ENCODE data around the gene CX3CL1.
A peak's percentile ranks its signal among the peaks of the same experiment; 100 is the strongest.

Gene CX3CL1

GRCh38 chr16:57345021-57345420 lies 27.3 kb upstream of the CX3CL1 start:
- Histone ChIP-seq H3K79me2 (ENCODE audit: control insufficient read depth, insufficient read depth, low read length, poor library complexity) (peaks cover 3% of the 10 kb centered on the region), H3K27ac (ENCODE audit: low read depth, low read length) (no peak overlapping the region), H3K14ac (ENCODE audit: low read length) (no peak overlapping the region), H2BK5ac (ENCODE audit: low read depth, low read length, poor library complexity) (no peak overlapping the region), H3K18ac (ENCODE audit: low read length) (no peak overlapping the region), H3K9me3 (ENCODE audit: insufficient read depth, low read depth, low read length) (peaks cover 3% of the 10 kb centered on the region), H4K8ac (ENCODE audit: low read depth, low read length) (no peak overlapping the region), H3K4me2 (ENCODE audit: low read length) (no peak overlapping the region), H3K79me1 (ENCODE audit: low read length) (no peaks in the 10 kb centered on the region), H2AK5ac (ENCODE audit: low read length) (no peak overlapping the region), H3K23ac (ENCODE audit: low read length) (no peak overlapping the region), H4K12ac (ENCODE audit: low read depth, low read length) (no peak overlapping the region), H4K91ac (ENCODE audit: low read depth, low read length) (no peak overlapping the region), H3K4ac (ENCODE audit: low read depth, low read length) (no peak overlapping the region), H2BK120ac (ENCODE audit: insufficient read depth, low read length, poor library complexity) (no peak overlapping the region), H2BK12ac (ENCODE audit: low read length) (no peak overlapping the region), H3K36me3 (ENCODE audit: control insufficient read depth in 1 of 2, insufficient read depth in 2 of 2, low read length in 2 of 2) (no peaks in the 10 kb centered on the region), H3K4me3 (ENCODE audit: low read depth, low read length) (no peak overlapping the region), H3K9ac (ENCODE audit: low read length) (no peak overlapping the region), H3K27me3 (ENCODE audit: insufficient read depth, low read length) (no peaks in the 10 kb centered on the region), H2AFZ (ENCODE audit: insufficient read depth, low read length, poor library complexity) (no peak overlapping the region), H3K4me1 (ENCODE audit: control insufficient read depth in 1 of 2, insufficient read depth in 2 of 2, low read length in 2 of 2) (no peaks in the 10 kb centered on the region)
- DNase-seq: no peak
- no CpG with 5 or more reads among the region's 2 CpGs for WGBS (ENCODE audit: extremely low coverage, insufficient coverage, insufficient read length)

- H3K4me3 ChIP-seq (ENCODE audit: low read depth, low read length): no peak overlapping the region
- no peak overlapping the region for H2AFZ ChIP-seq (ENCODE audit: insufficient read depth, low read length, poor library complexity)
- no peak overlapping the region for H3K14ac ChIP-seq (ENCODE audit: low read length)
- H3K27me3 ChIP-seq (ENCODE audit: insufficient read depth, low read length): no peaks in the 10 kb centered on the region
- H3K18ac ChIP-seq (ENCODE audit: low read length): no peak overlapping the region
- no peak overlapping the region for H4K91ac ChIP-seq (ENCODE audit: low read depth, low read length)
- H3K36me3 ChIP-seq (ENCODE audit: control insufficient read depth in 1 of 2, insufficient read depth in 2 of 2, low read length in 2 of 2): no peaks in the 10 kb centered on the region
- no peak overlapping the region for H2BK120ac ChIP-seq (ENCODE audit: insufficient read depth, low read length, poor library complexity)
- H2AK5ac ChIP-seq (ENCODE audit: low read length): no peak overlapping the region
- peaks cover 3% of the 10 kb centered on the region for H3K9me3 ChIP-seq (ENCODE audit: insufficient read depth, low read depth, low read length)
- no peak overlapping the region for H3K4ac ChIP-seq (ENCODE audit: low read depth, low read length)
- H4K12ac ChIP-seq (ENCODE audit: low read depth, low read length): no peak overlapping the region
- no peak overlapping the region for H4K8ac ChIP-seq (ENCODE audit: low read depth, low read length)
- H2BK5ac ChIP-seq (ENCODE audit: low read depth, low read length, poor library complexity): no peak overlapping the region
- no peak for DNase-seq
- no peak overlapping the region for H3K4me2 ChIP-seq (ENCODE audit: low read length)
- no CpG with 5 or more reads among the region's 3 CpGs for WGBS (ENCODE audit: extremely low coverage, insufficient coverage, insufficient read length)
- no peak overlapping the region for H3K27ac ChIP-seq (ENCODE audit: low read depth, low read length)
- H2BK12ac ChIP-seq (ENCODE audit: low read length): no peak overlapping the region
- H3K23ac ChIP-seq (ENCODE audit: low read length): no peak overlapping the region
- peaks cover 3% of the 10 kb centered on the region for H3K79me2 ChIP-seq (ENCODE audit: control insufficient read depth, insufficient read depth, low read length, poor library complexity)
- no peak overlapping the region for H3K9ac ChIP-seq (ENCODE audit: low read length)
- H3K79me1 ChIP-seq (ENCODE audit: low read length): no peaks in the 10 kb centered on the region
- no peaks in the 10 kb centered on the region for H3K4me1 ChIP-seq (ENCODE audit: control insufficient read depth in 1 of 2, insufficient read depth in 2 of 2, low read length in 2 of 2)
Observed at GRCh38 chr16:57345666-57346204, 26.6 kb upstream of the CX3CL1 start.

GRCh38 chr16:57347858-57348257 lies 24.4 kb upstream of the CX3CL1 start:
- Histone ChIP-seq H2BK5ac (ENCODE audit: low read depth, low read length, poor library complexity) (no peak overlapping the region), H3K79me2 (ENCODE audit: control insufficient read depth, insufficient read depth, low read length, poor library complexity) (peaks cover 3% of the 10 kb centered on the region), H3K27ac (ENCODE audit: low read depth, low read length) (no peak overlapping the region), H3K14ac (ENCODE audit: low read length) (no peak overlapping the region), H3K4ac (ENCODE audit: low read depth, low read length) (no peak overlapping the region), H3K27me3 (ENCODE audit: insufficient read depth, low read length) (no peaks in the 10 kb centered on the region), H3K4me3 (ENCODE audit: low read depth, low read length) (no peak overlapping the region), H2BK12ac (ENCODE audit: low read length) (no peak overlapping the region), H4K8ac (ENCODE audit: low read depth, low read length) (no peak overlapping the region), H3K23ac (ENCODE audit: low read length) (no peak overlapping the region), H3K4me2 (ENCODE audit: low read length) (no peak overlapping the region), H4K91ac (ENCODE audit: low read depth, low read length) (no peak overlapping the region), H2AK5ac (ENCODE audit: low read length) (no peak overlapping the region), H3K18ac (ENCODE audit: low read length) (no peak overlapping the region), H2AFZ (ENCODE audit: insufficient read depth, low read length, poor library complexity) (no peak overlapping the region), H3K79me1 (ENCODE audit: low read length) (no peaks in the 10 kb centered on the region), H3K4me1 (ENCODE audit: control insufficient read depth in 1 of 2, insufficient read depth in 2 of 2, low read length in 2 of 2) (no peaks in the 10 kb centered on the region), H3K9me3 (ENCODE audit: insufficient read depth, low read depth, low read length) (no peaks in the 10 kb centered on the region), H4K12ac (ENCODE audit: low read depth, low read length) (no peak overlapping the region), H2BK120ac (ENCODE audit: insufficient read depth, low read length, poor library complexity) (no peak overlapping the region), H3K36me3 (ENCODE audit: control insufficient read depth in 1 of 2, insufficient read depth in 2 of 2, low read length in 2 of 2) (no peaks in the 10 kb centered on the region), H3K9ac (ENCODE audit: low read length) (no peak overlapping the region)
- DNase-seq: no peak
- no CpG with 5 or more reads among the region's 6 CpGs for WGBS (ENCODE audit: extremely low coverage, insufficient coverage, insufficient read length)

- H4K12ac ChIP-seq (ENCODE audit: low read depth, low read length): no peak overlapping the region
- no peaks in the 10 kb centered on the region for H3K9me3 ChIP-seq (ENCODE audit: insufficient read depth, low read depth, low read length)
- H3K18ac ChIP-seq (ENCODE audit: low read length): no peak overlapping the region
- H2BK120ac ChIP-seq (ENCODE audit: insufficient read depth, low read length, poor library complexity): no peak overlapping the region
- H3K27me3 ChIP-seq (ENCODE audit: insufficient read depth, low read length): no peaks in the 10 kb centered on the region
- peak in 1 of 2 donors; percentile 68 for DNase-seq
- no peak overlapping the region for H3K27ac ChIP-seq (ENCODE audit: low read depth, low read length)
- no CpG with 5 or more reads among the region's 2 CpGs for WGBS (ENCODE audit: extremely low coverage, insufficient coverage, insufficient read length)
- no peaks in the 10 kb centered on the region for H3K36me3 ChIP-seq (ENCODE audit: control insufficient read depth in 1 of 2, insufficient read depth in 2 of 2, low read length in 2 of 2)
- H4K91ac ChIP-seq (ENCODE audit: low read depth, low read length): no peak overlapping the region
- no peak overlapping the region for H2BK12ac ChIP-seq (ENCODE audit: low read length)
- H3K4ac ChIP-seq (ENCODE audit: low read depth, low read length): no peak overlapping the region
- no peak overlapping the region for H2AK5ac ChIP-seq (ENCODE audit: low read length)
- H3K4me3 ChIP-seq (ENCODE audit: low read depth, low read length): no peak overlapping the region
- no peak overlapping the region for H3K23ac ChIP-seq (ENCODE audit: low read length)
- no peak overlapping the region for H2AFZ ChIP-seq (ENCODE audit: insufficient read depth, low read length, poor library complexity)
- H3K14ac ChIP-seq (ENCODE audit: low read length): no peak overlapping the region
- H4K8ac ChIP-seq (ENCODE audit: low read depth, low read length): no peak overlapping the region
- peaks cover 3% of the 10 kb centered on the region for H3K79me2 ChIP-seq (ENCODE audit: control insufficient read depth, insufficient read depth, low read length, poor library complexity)
- no peaks in the 10 kb centered on the region for H3K79me1 ChIP-seq (ENCODE audit: low read length)
- H2BK5ac ChIP-seq (ENCODE audit: low read depth, low read length, poor library complexity): no peak overlapping the region
- no peak overlapping the region for H3K9ac ChIP-seq (ENCODE audit: low read length)
- no peaks in the 10 kb centered on the region for H3K4me1 ChIP-seq (ENCODE audit: control insufficient read depth in 1 of 2, insufficient read depth in 2 of 2, low read length in 2 of 2)
- no peak overlapping the region for H3K4me2 ChIP-seq (ENCODE audit: low read length)
Observed at GRCh38 chr16:57348327-57348726, 24.0 kb upstream of the CX3CL1 start.
